ENCODE results near the gene DDI2.
"Not testable (repeated sequence)": the region's sequence is repeated elsewhere in the genome, so short reads cannot be mapped to it uniquely, and the experiment has no call there.

DDI2 gene

DNA sequence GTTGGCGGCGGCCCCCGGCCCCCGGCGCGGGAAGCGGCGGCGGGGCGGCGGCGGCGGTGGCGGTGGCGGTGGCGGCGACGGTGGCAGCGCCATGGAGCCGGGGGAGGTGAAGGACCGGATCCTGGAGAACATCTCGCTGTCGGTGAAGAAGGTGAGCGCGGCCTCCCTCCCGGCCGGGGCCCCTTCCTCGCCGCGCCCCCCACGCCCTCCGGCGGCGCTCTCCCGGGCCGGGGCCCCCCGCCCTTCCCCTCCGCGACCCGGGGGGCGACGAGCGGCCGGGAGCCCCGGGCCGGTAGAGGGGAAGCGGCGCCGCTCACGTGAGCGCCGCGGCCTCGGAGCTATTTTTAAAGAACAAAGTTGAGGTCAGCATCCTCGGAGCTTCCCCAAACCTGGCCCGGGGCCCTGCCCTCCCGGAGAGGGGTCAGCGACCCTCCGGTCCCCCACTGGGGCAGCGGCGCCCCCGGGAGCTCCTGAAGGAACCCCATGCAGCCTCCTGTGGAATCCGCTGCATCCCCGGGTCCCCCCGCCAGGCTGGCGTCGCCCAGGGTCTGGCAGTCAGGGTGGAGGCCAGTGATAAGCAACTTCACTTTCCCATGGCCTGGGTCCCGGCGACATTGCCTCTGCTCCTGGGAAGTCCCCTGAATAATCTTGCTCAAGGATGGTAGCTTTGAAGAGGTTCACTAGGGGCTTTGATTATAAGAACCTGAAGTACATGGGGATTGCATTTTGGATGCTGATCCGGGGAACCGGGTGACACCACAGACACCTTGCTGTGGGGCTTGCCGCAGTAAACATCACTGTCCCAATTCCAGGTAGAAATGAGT, 67.4 kb downstream of the DDI2 start:
- no peaks in the 10 kb centered on the region for H3K36me3 ChIP-seq (ENCODE audit: control insufficient read depth in 1 of 2, insufficient read depth in 2 of 2, low read length in 2 of 2)
- peaks cover 12 to 24% of the 10 kb centered on the region in 2 donors for H3K4me1 ChIP-seq (ENCODE audit: control insufficient read depth in 1 of 2, insufficient read depth in 2 of 2, low read length in 2 of 2)
- H3K27ac ChIP-seq (ENCODE audit: low read depth, low read length): peak overlapping the region; percentile 51
- peak overlapping the region; percentile 78 to 79 for H3K9ac ChIP-seq (ENCODE audit: low read depth in 1 of 2, low read length in 2 of 2)
- H3K27me3 ChIP-seq (ENCODE audit: control insufficient read depth in 1 of 2, insufficient read depth in 2 of 2, low read length in 2 of 2): no peaks in the 10 kb centered on the region
- peak overlapping the region; percentile 72 to 75 for H3K4me3 ChIP-seq (ENCODE audit: low read depth in 1 of 2, low read length in 2 of 2)
- no peaks in the 10 kb centered on the region for H3K9me3 ChIP-seq (ENCODE audit: control insufficient read depth in 1 of 2, low read length in 2 of 2)

DNA sequence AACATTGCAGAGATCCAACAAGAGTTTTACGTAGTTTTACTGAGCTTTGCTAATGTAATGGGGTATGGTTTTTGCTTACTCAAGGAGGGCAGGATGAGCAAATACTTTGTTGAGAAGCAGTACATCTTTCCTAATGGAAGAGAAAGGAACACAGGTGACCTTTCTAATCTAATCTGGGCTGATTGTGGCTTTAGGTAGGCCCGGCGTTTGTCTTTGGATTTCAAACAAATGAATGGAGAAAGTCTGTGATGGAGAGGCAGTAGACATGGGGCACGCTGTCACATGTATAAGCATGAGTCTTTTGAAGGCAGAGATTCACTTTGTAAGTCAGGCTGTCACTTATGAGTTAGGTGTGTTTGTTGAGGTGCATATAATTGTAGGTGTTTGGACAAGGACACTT, 68.6 kb downstream of the DDI2 start:
- Histone ChIP-seq H3K27ac (ENCODE audit: low read depth, low read length) (no peak overlapping the region), H3K4me3 (ENCODE audit: low read depth in 1 of 2, low read length in 2 of 2) (peak overlapping the region; percentile 5 to 7)

DNA sequence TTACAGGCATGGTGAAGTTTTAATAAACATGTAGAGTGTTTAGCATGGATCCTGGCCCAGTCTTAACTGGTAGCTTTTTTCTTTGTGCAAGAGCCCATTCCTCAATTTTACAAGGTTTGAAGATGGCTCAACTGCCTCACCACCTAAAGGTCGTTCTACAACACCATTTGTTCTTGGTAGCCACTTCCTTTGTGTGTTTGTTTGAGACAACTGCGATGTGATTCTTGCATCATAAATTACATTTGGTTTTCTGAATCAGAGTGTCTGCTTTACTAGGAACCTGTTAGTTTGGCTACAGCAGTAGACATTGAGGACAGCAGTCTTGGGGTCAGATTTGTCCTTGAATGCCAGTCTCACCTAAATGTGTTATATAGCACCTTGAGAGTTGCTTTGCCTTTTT, 70.2 kb downstream of the DDI2 start:
- H3K27me3 ChIP-seq (ENCODE audit: control insufficient read depth in 1 of 2, insufficient read depth in 2 of 2, low read length in 2 of 2): no peaks in the 10 kb centered on the region
- no peak overlapping the region for H3K27ac ChIP-seq (ENCODE audit: low read depth, low read length)
- H3K9ac ChIP-seq (ENCODE audit: low read depth in 1 of 2, low read length in 2 of 2): no peak overlapping the region
- H3K4me3 ChIP-seq (ENCODE audit: low read depth in 1 of 2, low read length in 2 of 2): no peak overlapping the region
- H3K4me1 ChIP-seq (ENCODE audit: control insufficient read depth in 1 of 2, insufficient read depth in 2 of 2, low read length in 2 of 2): peaks cover 16 to 20% of the 10 kb centered on the region in 2 donors
- H3K36me3 ChIP-seq (ENCODE audit: control insufficient read depth in 1 of 2, insufficient read depth in 2 of 2, low read length in 2 of 2): no peaks in the 10 kb centered on the region
- H3K9me3 ChIP-seq (ENCODE audit: control insufficient read depth in 1 of 2, low read length in 2 of 2): no peaks in the 10 kb centered on the region

More for the DNA sequence above, 68.6 kb downstream of the DDI2 start:
- Histone ChIP-seq H3K4me1 (ENCODE audit: control insufficient read depth in 1 of 2, insufficient read depth in 2 of 2, low read length in 2 of 2) (peaks cover 12 to 24% of the 10 kb centered on the region in 2 donors), H3K9me3 (ENCODE audit: control insufficient read depth in 1 of 2, low read length in 2 of 2) (no peaks in the 10 kb centered on the region), H3K9ac (ENCODE audit: low read depth in 1 of 2, low read length in 2 of 2) (no peak overlapping the region), H3K27me3 (ENCODE audit: control insufficient read depth in 1 of 2, insufficient read depth in 2 of 2, low read length in 2 of 2) (no peaks in the 10 kb centered on the region), H3K36me3 (ENCODE audit: control insufficient read depth in 1 of 2, insufficient read depth in 2 of 2, low read length in 2 of 2) (no peaks in the 10 kb centered on the region)

GRCh38 chr1:15690317-15690716, 73.1 kb downstream of the DDI2 start:
- Histone ChIP-seq H3K4me3 (ENCODE audit: low read depth in 1 of 2, low read length in 2 of 2) (no peak overlapping the region), H3K4me1 (ENCODE audit: control insufficient read depth in 1 of 2, insufficient read depth in 2 of 2, low read length in 2 of 2) (peaks cover 15 to 16% of the 10 kb centered on the region in 2 donors), H3K27me3 (ENCODE audit: control insufficient read depth in 1 of 2, insufficient read depth in 2 of 2, low read length in 2 of 2) (no peaks in the 10 kb centered on the region), H3K36me3 (ENCODE audit: control insufficient read depth in 1 of 2, insufficient read depth in 2 of 2, low read length in 2 of 2) (no peaks in the 10 kb centered on the region), H3K9ac (ENCODE audit: low read depth in 1 of 2, low read length in 2 of 2) (no peak overlapping the region), H3K9me3 (ENCODE audit: control insufficient read depth in 1 of 2, low read length in 2 of 2) (no peaks in the 10 kb centered on the region), H3K27ac (ENCODE audit: low read depth, low read length) (no peak overlapping the region)

GRCh38 chr1:15691434-15692032, 74.3 kb downstream of the DDI2 start:
- Histone ChIP-seq H3K9me3 (ENCODE audit: control insufficient read depth in 1 of 2, low read length in 2 of 2) (no peaks in the 10 kb centered on the region), H3K27ac (ENCODE audit: low read depth, low read length) (no peak overlapping the region), H3K36me3 (ENCODE audit: control insufficient read depth in 1 of 2, insufficient read depth in 2 of 2, low read length in 2 of 2) (no peaks in the 10 kb centered on the region), H3K4me1 (ENCODE audit: control insufficient read depth in 1 of 2, insufficient read depth in 2 of 2, low read length in 2 of 2) (peaks cover 8% of the 10 kb centered on the region in 2 donors), H3K4me3 (ENCODE audit: low read depth in 1 of 2, low read length in 2 of 2) (no peak overlapping the region), H3K27me3 (ENCODE audit: control insufficient read depth in 1 of 2, insufficient read depth in 2 of 2, low read length in 2 of 2) (no peaks in the 10 kb centered on the region), H3K9ac (ENCODE audit: low read depth in 1 of 2, low read length in 2 of 2) (no peak overlapping the region)

GRCh38 chr1:15692121-15692682, 74.9 kb downstream of the DDI2 start:
- Histone ChIP-seq H3K9ac (ENCODE audit: low read depth in 1 of 2, low read length in 2 of 2) (no peak overlapping the region), H3K4me1 (ENCODE audit: control insufficient read depth in 1 of 2, insufficient read depth in 2 of 2, low read length in 2 of 2) (peaks cover 8 to 10% of the 10 kb centered on the region in 2 donors)

GRCh38 chr1:15693371-15693770, 76.1 kb downstream of the DDI2 start:
- Histone ChIP-seq H3K36me3 (ENCODE audit: control insufficient read depth in 1 of 2, insufficient read depth in 2 of 2, low read length in 2 of 2) (no peaks in the 10 kb centered on the region), H3K4me3 (ENCODE audit: low read depth in 1 of 2, low read length in 2 of 2) (no peak overlapping the region), H3K9ac (ENCODE audit: low read depth in 1 of 2, low read length in 2 of 2) (no peak overlapping the region), H3K4me1 (ENCODE audit: control insufficient read depth in 1 of 2, insufficient read depth in 2 of 2, low read length in 2 of 2) (peaks cover 4 to 13% of the 10 kb centered on the region in 2 donors), H3K27me3 (ENCODE audit: control insufficient read depth in 1 of 2, insufficient read depth in 2 of 2, low read length in 2 of 2) (no peaks in the 10 kb centered on the region), H3K27ac (ENCODE audit: low read depth, low read length) (no peak overlapping the region), H3K9me3 (ENCODE audit: control insufficient read depth in 1 of 2, low read length in 2 of 2) (no peaks in the 10 kb centered on the region)

More at GRCh38 chr1:15692121-15692682, 74.9 kb downstream of the DDI2 start:
- H3K27me3 ChIP-seq (ENCODE audit: control insufficient read depth in 1 of 2, insufficient read depth in 2 of 2, low read length in 2 of 2): no peaks in the 10 kb centered on the region
- no peaks in the 10 kb centered on the region for H3K36me3 ChIP-seq (ENCODE audit: control insufficient read depth in 1 of 2, insufficient read depth in 2 of 2, low read length in 2 of 2)
- no peaks in the 10 kb centered on the region for H3K9me3 ChIP-seq (ENCODE audit: control insufficient read depth in 1 of 2, low read length in 2 of 2)
- H3K4me3 ChIP-seq (ENCODE audit: low read depth in 1 of 2, low read length in 2 of 2): no peak overlapping the region
- H3K27ac ChIP-seq (ENCODE audit: low read depth, low read length): no peak overlapping the region

DNA sequence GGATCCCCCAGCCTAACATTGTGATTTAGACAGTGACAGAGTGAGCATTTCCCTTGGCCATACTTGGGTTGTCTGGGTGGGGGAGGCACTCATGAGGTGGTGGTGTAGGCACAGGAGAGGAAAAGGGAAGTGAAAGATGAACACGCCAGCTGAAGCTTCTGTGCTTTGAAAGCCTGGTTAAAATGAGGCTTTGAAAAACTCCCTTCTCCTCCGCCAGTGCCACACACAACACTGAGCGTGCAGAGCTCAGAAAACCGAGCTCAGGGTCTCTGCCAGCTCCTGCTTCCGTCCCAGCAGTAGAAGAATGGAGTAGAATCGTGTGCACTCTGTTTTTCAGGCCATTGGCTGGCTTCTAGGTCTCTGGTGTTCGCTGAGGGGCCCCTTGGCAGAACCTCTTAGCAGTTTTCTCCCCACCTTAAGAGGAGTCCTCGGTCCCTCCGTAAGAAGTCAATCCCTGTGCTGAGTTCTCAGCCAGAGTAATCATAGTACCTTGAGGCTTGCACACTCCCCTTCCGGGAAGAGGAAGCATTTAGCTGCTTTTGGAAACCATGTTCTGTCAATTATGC, 79.8 kb downstream of the DDI2 start:
- no peaks in the 10 kb centered on the region for H3K9me3 ChIP-seq (ENCODE audit: control insufficient read depth in 1 of 2, low read length in 2 of 2)
- H3K36me3 ChIP-seq (ENCODE audit: control insufficient read depth in 1 of 2, insufficient read depth in 2 of 2, low read length in 2 of 2): no peaks in the 10 kb centered on the region
- peaks cover 3 to 13% of the 10 kb centered on the region in 2 donors for H3K4me1 ChIP-seq (ENCODE audit: control insufficient read depth in 1 of 2, insufficient read depth in 2 of 2, low read length in 2 of 2)
- no peaks in the 10 kb centered on the region for H3K27me3 ChIP-seq (ENCODE audit: control insufficient read depth in 1 of 2, insufficient read depth in 2 of 2, low read length in 2 of 2)
- no peak overlapping the region for H3K27ac ChIP-seq (ENCODE audit: low read depth, low read length)
- H3K4me3 ChIP-seq (ENCODE audit: low read depth in 1 of 2, low read length in 2 of 2): peak overlapping the region in 1 of 2 donors; percentile 43
- no peak overlapping the region for H3K9ac ChIP-seq (ENCODE audit: low read depth in 1 of 2, low read length in 2 of 2)

DNA sequence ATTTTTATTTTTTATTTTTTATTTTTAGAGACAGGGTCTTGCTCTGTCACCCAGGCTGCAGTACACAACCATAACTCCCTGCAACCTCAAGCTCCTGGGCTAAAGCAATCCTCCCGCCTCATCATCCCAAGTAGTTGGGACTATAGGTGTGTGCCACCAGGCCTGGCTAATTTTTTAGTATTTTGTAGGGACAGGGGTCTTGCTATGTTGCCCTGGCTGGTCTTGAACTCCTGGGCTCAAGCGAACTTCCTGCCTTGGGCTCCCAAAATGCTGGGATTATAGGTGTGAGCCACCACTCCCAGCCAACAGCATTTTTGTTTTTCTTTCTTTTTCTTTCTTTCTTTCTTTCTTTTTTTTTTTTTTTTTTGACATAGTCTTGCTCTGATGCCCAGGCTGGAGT, 80.9 kb downstream of the DDI2 start:
- Histone ChIP-seq H3K27ac (ENCODE audit: low read depth, low read length) (no peak overlapping the region), H3K9me3 (ENCODE audit: control insufficient read depth in 1 of 2, low read length in 2 of 2) (no peaks in the 10 kb centered on the region), H3K4me1 (ENCODE audit: control insufficient read depth in 1 of 2, insufficient read depth in 2 of 2, low read length in 2 of 2) (peaks cover 6 to 17% of the 10 kb centered on the region in 2 donors), H3K36me3 (ENCODE audit: control insufficient read depth in 1 of 2, insufficient read depth in 2 of 2, low read length in 2 of 2) (no peaks in the 10 kb centered on the region), H3K27me3 (ENCODE audit: control insufficient read depth in 1 of 2, insufficient read depth in 2 of 2, low read length in 2 of 2) (no peaks in the 10 kb centered on the region), H3K4me3 (ENCODE audit: low read depth in 1 of 2, low read length in 2 of 2) (no peak overlapping the region), H3K9ac (ENCODE audit: low read depth in 1 of 2, low read length in 2 of 2) (no peak overlapping the region)

GRCh38 chr1:15699321-15699720, 82.1 kb downstream of the DDI2 start:
- H3K4me1 ChIP-seq (ENCODE audit: control insufficient read depth in 1 of 2, insufficient read depth in 2 of 2, low read length in 2 of 2): peaks cover 16 to 26% of the 10 kb centered on the region in 2 donors
- H3K27ac ChIP-seq (ENCODE audit: low read depth, low read length); H3K4me3 ChIP-seq (ENCODE audit: low read depth in 1 of 2, low read length in 2 of 2); H3K36me3 ChIP-seq (ENCODE audit: control insufficient read depth in 1 of 2, insufficient read depth in 2 of 2, low read length in 2 of 2); H3K9me3 ChIP-seq (ENCODE audit: control insufficient read depth in 1 of 2, low read length in 2 of 2); H3K27me3 ChIP-seq (ENCODE audit: control insufficient read depth in 1 of 2, insufficient read depth in 2 of 2, low read length in 2 of 2); H3K9ac ChIP-seq (ENCODE audit: low read depth in 1 of 2, low read length in 2 of 2): not testable (repeated sequence)
